SH-SY5Y (cell line): Measurements from ENCODE around the gene TIE1.

Experiments used
- GATA2 ChIP-seq: IDR thresholded peaks from 2 replicates; pipeline ENCODE4 v1.6.1; 2011; ENCODE audit warnings: mild to moderate bottlenecking, low read depth, low read length
- GATA3 ChIP-seq: IDR thresholded peaks from 2 replicates; pipeline ENCODE4 v1.6.1; 2011; ENCODE audit warnings: low read depth, mild to moderate bottlenecking, low read length, moderate library complexity

DNA sequence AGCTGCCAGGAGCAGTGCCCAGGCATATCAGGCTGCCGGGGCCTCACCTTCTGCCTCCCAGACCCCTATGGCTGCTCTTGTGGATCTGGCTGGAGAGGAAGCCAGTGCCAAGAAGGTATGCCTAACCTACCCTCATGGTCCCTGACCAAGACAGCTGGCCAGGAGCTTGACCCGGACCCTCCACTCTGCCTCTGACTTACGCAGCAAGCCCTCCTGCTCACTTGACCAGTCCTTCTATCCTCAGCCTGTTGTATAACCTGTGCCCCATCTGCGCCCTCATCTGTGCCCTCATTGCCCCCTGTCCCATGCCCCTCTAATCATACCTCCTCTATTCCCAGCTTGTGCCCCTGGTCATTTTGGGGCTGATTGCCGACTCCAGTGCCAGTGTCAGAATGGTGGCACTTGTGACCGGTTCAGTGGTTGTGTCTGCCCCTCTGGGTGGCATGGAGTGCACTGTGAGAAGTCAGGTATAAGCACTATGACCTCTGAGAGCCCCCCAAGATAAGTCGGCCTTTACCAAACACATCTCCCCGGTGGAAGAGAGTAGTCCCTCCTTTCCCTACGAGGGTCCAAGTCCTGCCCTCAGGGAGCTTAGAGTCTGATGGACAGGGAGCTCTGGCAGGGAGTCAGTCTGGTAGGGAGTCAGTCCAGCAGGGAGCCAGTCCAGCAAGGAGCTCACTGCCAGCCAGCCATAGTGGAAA is 6.8 kb downstream of the TIE1 start:
- TF ChIP-seq GATA2, result no peak
- TF ChIP-seq GATA3, result no peak
